ENCODE data around the gene FBXO5.

Gene FBXO5

GRCh38 chr6:152952866-152953509, 29.9 kb downstream of the FBXO5 start:
- in situ Hi-C loops (cut with HindIII; ENCODE audit: low sequenced_read_pairs), result loop anchor here (5.0 kb wide), 1 partner anchor 79 kb away; no protein-coding TSS in a partner anchor

- in situ Hi-C loops (cut with HindIII; ENCODE audit: low sequenced_read_pairs), result loop anchor here (5.0 kb wide), 1 partner anchor 80 kb away; no protein-coding TSS in a partner anchor
Observed at GRCh38 chr6:152952045-152952444, 30.8 kb downstream of the FBXO5 start.

- in situ Hi-C loops (cut with HindIII; ENCODE audit: low sequenced_read_pairs), result loop anchor here (5.0 kb wide), 1 partner anchor 82 kb away; no protein-coding TSS in a partner anchor
Observed at GRCh38 chr6:152950240-152950639, 32.6 kb downstream of the FBXO5 start.

- in situ Hi-C loops (cut with HindIII; ENCODE audit: low sequenced_read_pairs), result no loop called here
Observed at GRCh38 chr6:152948150-152948768, 34.6 kb downstream of the FBXO5 start.

- in situ Hi-C loops (cut with HindIII; ENCODE audit: low sequenced_read_pairs), result no loop called here
Observed at GRCh38 chr6:152946995-152947394, 35.8 kb downstream of the FBXO5 start.

- in situ Hi-C loops (cut with HindIII; ENCODE audit: low sequenced_read_pairs), result no loop called here
Observed at GRCh38 chr6:152946484-152946883, 36.4 kb downstream of the FBXO5 start.

- in situ Hi-C loops (cut with HindIII; ENCODE audit: low sequenced_read_pairs), result no loop called here
Observed at GRCh38 chr6:152943260-152943897, 39.5 kb downstream of the FBXO5 start.

GRCh38 chr6:152942319-152942869, 40.4 kb downstream of the FBXO5 start:
- in situ Hi-C loops (cut with HindIII; ENCODE audit: low sequenced_read_pairs), result no loop called here

- in situ Hi-C loops (cut with HindIII; ENCODE audit: low sequenced_read_pairs), result no loop called here
Observed at GRCh38 chr6:152941746-152942145, 41.1 kb downstream of the FBXO5 start.

GRCh38 chr6:152932865-152933264, 50.0 kb downstream of the FBXO5 start:
- in situ Hi-C loops (cut with HindIII; ENCODE audit: low sequenced_read_pairs), result loop anchor here (5.0 kb wide), 2 partner anchors 41 to 71 kb away; no protein-coding TSS in a partner anchor

GRCh38 chr6:152922706-152923105, 60.1 kb downstream of the FBXO5 start:
- in situ Hi-C loops (cut with HindIII; ENCODE audit: low sequenced_read_pairs), result no loop called here
